Measurements from ENCODE around the gene OR2A2.

The OR2A2 gene

GRCh38 chr7:144158861-144159260, 49.5 kb downstream of the OR2A2 start:
- H3K36me3 ChIP-seq (ENCODE audit: control insufficient read depth, low read length) = no peaks in the 10 kb centered on the region
- H3F3A ChIP-seq (ENCODE audit: control insufficient read depth, insufficient read depth) = no peaks in the 10 kb centered on the region
- no peak overlapping the region for H3K4me2 ChIP-seq (ENCODE audit: low read length)
- H3K27ac ChIP-seq (ENCODE audit: low read depth, low read length) = no peak overlapping the region
- no peaks in the 10 kb centered on the region for H3K79me2 ChIP-seq (ENCODE audit: control insufficient read depth, low read length)
- H4K20me1 ChIP-seq (ENCODE audit: control insufficient read depth, insufficient read depth, low read depth, low read length) = no peaks in the 10 kb centered on the region
- no peaks in the 10 kb centered on the region for H3K9me3 ChIP-seq (ENCODE audit: control insufficient read depth, insufficient read depth, low read length)
- no peak overlapping the region for H3K4me3 ChIP-seq (ENCODE audit: low read length)
- no peaks in the 10 kb centered on the region for H3K27me3 ChIP-seq (ENCODE audit: control insufficient read depth, low read length)
- no peaks in the 10 kb centered on the region for H3K4me1 ChIP-seq (ENCODE audit: control insufficient read depth, low read length)
- H3K9me2 ChIP-seq (replicated peaks; ENCODE audit: control insufficient read depth, low read length) = no peaks in the 10 kb centered on the region
- TF ChIP-seq CTCF (IDR thresholded peaks at IDR 0.05; ENCODE audit: low read depth, low read length, poor library complexity, severe bottlenecking) (no peak), EZH2phosphoT487 (IDR thresholded peaks at IDR 0.05; ENCODE audit: borderline replicate concordance, low read length) (no peak)

Data from DOHH2 (cell line).